Measurements from ENCODE around the gene GFOD1. TPM values are rescaled to one million over a fixed set of nuclear protein-coding genes. Genes with fewer than 3 reads are reported as not detected.

Gene GFOD1
- total RNA-seq, 1 donor from 2014 or later = 33.7 TPM

DNA sequence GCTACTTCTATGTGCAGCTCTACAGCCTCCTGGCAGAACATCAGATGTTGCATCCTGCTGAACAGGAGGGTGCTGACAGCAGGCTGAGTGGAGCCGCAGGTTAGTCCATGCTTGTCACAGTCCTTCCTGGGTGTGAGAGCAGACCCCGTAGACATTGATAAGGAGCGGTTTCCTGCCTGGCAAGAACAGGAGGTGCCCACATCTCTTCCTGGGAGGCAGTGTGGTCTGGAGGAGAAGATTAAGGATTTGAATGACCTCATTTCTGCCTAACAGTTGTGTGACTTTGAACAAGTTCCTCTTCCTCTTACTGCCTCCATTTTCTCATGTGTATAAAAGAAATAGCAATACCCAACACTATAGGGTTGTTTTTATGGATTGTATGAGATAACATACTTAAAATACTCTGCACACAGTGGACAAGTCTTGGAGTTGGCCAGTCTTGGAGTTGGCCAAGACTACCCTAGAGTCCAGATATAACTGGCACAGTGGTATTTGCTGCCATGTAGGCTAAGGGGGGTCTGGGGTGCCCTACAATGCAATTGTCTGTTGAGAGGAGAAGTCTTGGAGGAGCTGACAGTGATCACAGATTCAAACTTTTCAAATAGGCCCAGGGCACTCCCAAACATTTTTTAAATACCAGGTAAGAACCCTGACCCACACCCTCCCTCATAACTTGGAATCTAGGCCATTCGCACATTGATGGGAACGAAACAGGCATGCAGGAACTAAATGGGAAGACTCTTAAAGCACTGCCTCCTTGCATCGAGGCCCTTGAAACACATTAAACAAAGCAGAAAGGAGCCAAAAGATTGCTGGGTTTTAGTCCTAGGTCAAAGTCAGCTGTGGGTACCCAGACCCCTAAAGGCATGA is 126.5 kb downstream of the GFOD1 start:
- ATAC-seq = peak; percentile 28
- intact Hi-C loops (cut with DNase I) = no loop called here
- Histone ChIP-seq H3K4me1 (peaks cover 30% of the 10 kb centered on the region), H3K27ac (peak overlapping the region; percentile 24), H3K36me3 (peaks cover 11% of the 10 kb centered on the region), H3K27me3 (no peaks in the 10 kb centered on the region), H3K4me3 (no peak overlapping the region), H3K9me3 (no peaks in the 10 kb centered on the region)
- TF ChIP-seq, protein P1, sequence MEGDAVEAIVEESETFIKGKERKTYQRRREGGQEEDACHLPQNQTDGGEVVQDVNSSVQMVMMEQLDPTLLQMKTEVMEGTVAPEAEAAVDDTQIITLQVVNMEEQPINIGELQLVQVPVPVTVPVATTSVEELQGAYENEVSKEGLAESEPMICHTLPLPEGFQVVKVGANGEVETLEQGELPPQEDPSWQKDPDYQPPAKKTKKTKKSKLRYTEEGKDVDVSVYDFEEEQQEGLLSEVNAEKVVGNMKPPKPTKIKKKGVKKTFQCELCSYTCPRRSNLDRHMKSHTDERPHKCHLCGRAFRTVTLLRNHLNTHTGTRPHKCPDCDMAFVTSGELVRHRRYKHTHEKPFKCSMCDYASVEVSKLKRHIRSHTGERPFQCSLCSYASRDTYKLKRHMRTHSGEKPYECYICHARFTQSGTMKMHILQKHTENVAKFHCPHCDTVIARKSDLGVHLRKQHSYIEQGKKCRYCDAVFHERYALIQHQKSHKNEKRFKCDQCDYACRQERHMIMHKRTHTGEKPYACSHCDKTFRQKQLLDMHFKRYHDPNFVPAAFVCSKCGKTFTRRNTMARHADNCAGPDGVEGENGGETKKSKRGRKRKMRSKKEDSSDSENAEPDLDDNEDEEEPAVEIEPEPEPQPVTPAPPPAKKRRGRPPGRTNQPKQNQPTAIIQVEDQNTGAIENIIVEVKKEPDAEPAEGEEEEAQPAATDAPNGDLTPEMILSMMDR (IDR thresholded peaks at IDR 0.05) = no peak
- no peak for DNase-seq

DNA sequence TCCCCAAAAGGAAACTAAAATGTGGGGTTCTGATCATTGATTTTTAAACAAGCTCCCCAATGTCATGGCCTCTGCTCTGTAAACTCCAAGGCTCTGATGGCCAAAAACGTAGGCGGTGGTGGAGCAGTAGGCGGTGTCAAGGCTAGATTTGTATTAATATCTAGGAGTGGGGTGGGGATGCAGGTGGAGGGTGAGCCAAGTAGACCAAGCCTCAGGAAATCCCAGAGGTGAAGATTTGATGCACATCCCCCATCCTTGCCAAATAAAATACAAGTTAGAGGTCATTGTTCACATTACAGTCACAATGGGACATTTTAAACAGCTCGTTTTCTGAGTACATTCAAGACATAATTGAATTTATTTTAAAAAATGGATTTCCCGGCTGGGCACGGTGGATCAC is 128.1 kb downstream of the GFOD1 start:
- H3K36me3 ChIP-seq = peaks cover 2% of the 10 kb centered on the region
- intact Hi-C loops (cut with DNase I) = no loop called here
- no peaks in the 10 kb centered on the region for H3K27me3 ChIP-seq
- no peaks in the 10 kb centered on the region for H3K9me3 ChIP-seq
- H3K27ac ChIP-seq = no peak overlapping the region
- no peak for DNase-seq
- TF ChIP-seq, protein P1 (IDR thresholded peaks at IDR 0.05) = no peak
- ATAC-seq = no peak
- no peak overlapping the region for H3K4me3 ChIP-seq
- peaks cover 45% of the 10 kb centered on the region for H3K4me1 ChIP-seq

DNA sequence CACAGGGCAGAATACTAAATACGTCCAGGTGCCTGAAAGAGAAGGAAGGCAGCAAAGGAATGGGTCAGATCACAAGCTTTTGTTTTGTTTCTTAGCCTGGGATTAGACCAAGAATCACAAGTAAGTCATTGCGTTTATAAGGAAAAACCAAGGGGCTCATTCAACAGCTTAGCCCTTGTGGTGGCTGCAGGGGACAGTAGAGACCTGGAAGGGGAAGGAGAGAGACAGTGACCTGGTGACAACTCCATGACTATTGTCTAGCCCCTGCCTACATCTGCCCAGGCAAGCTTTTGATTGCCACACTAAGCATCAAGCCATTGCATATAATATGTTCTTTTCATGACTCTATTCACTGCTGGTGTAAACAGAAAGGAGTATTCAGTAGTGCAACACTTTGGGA is 128.9 kb downstream of the GFOD1 start:
- ATAC-seq = no peak
- Histone ChIP-seq H3K4me1 (peaks cover 51% of the 10 kb centered on the region), H3K27ac (no peak overlapping the region), H3K36me3 (no peaks in the 10 kb centered on the region), H3K4me3 (no peak overlapping the region), H3K9me3 (no peaks in the 10 kb centered on the region), H3K27me3 (no peaks in the 10 kb centered on the region)
- TF ChIP-seq, protein P1 (IDR thresholded peaks at IDR 0.05) = no peak
- DNase-seq = no peak
- intact Hi-C loops (cut with DNase I) = no loop called here

DNA sequence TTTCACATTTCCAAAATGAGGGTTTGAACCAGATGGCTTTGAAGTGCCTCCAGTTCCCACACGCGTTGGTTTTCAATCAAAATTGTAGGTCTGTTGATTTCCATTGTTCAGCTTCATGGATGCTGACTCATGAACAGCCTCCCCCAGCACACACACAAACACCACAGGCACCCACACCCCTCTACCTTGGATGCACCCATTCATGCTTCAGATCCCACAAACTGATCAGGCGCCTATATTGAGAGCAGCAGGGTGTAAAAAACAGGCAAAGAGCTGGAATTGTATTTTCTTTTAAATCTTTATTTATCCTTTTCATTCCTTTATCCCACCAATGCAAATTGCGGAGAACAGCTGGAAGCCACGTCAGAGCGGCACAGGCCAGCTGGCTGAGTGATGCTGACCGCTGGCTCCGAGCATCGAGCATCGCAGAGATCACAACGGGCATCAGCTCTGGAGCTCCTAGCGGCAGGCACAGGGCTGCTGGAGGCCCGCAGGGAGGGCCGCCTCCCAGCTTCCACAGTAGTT is 129.8 kb downstream of the GFOD1 start:
- TF ChIP-seq, protein P1 (IDR thresholded peaks at IDR 0.05) = no peak
- H3K9me3 ChIP-seq = no peaks in the 10 kb centered on the region
- no peaks in the 10 kb centered on the region for H3K27me3 ChIP-seq
- DNase-seq (no peak), ATAC-seq (no peak)
- no peak overlapping the region for H3K4me3 ChIP-seq
- intact Hi-C loops (cut with DNase I) = no loop called here
- peaks cover 48% of the 10 kb centered on the region for H3K4me1 ChIP-seq
- H3K36me3 ChIP-seq = no peaks in the 10 kb centered on the region
- no peak overlapping the region for H3K27ac ChIP-seq

DNA sequence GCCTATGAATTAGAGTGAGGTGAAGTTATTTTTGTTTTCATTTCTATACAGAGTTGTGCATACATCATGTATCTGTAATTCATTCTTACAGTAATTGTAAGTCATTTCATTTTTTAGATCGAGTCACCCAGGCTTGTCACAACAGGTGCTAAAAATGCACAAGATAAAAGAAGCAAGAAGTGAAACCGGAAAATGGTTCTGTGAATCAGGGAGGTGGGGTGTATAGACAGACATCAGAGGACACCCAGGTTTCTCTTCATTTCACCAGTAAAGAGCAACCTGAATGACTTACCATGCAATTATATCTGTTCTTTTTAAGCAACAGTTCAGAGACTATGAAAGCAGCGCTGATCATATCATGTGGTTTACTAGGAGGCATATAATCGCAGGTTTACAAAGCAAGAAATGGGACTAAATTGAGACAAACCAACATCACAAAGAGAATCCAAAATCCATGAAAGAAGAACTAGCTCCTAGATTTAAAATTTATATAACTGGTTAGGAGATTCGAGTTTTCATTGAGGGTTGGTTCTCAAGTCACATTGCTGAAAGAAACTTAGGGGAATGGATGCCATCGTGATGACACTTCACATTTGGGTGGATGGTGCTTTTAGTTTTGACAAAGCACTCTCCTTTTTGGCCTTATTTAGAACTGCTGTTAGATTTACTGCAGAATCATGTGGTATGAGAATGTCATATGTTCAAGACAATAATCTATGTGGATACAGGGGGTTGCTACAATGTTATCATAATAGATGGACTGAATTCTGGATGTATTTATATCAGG is 131.2 kb downstream of the GFOD1 start:
- Histone ChIP-seq H3K4me1 (peaks cover 40% of the 10 kb centered on the region), H3K36me3 (no peaks in the 10 kb centered on the region), H3K4me3 (no peak overlapping the region), H3K27me3 (no peaks in the 10 kb centered on the region), H3K9me3 (no peaks in the 10 kb centered on the region), H3K27ac (peak overlapping the region; percentile 60)
- DNase-seq (no peak), ATAC-seq (no peak)
- TF ChIP-seq, protein P1 (IDR thresholded peaks at IDR 0.05) = no peak
- intact Hi-C loops (cut with DNase I) = no loop called here

All from upper lobe of right lung (tissue), 1 donor.